GM19455 (cell line): ENCODE measurements around the gene RIPOR3.
"Not testable (repeated sequence)": the region's sequence is repeated elsewhere in the genome, so short reads cannot be mapped to it uniquely, and the experiment has no call there.

Experiments used
- ATAC-seq: cut with Tn5 transposase; IDR thresholded peaks from one replicate; pipeline ENCODE4 v1.9.1; 2021; ENCODE audit not compliant: unreplicated experiment

Gene RIPOR3

DNA sequence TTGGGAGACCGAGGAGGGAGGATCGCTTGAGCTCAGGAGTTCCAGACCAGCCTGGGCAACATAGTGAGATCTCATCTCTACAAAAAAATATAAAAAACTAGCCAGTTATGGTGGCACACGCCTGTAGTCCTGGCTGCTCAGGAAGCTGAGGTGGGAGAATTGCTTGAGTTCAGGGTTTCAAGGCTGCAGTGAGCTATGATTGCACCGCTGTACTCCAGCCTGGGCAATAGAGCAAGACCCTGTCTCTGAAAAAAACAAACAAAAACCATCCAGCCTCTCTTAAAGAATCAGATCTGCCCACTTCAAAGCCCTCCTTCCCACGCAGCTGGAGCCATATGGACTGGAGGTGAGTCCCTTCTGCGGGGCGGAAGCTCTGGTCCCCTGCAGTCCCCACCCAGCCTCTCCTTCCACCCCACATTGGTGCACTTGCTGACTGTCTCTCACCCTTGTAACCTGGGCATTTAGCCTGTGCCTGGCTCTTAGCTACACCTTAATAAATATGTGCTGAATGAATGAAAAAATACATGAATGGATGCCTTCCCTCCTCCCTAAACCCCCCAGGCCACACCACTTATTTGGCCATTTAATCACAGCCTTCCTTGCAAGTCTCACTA lies 32.9 kb upstream of the RIPOR3 start:
- no peak for ATAC-seq

DNA sequence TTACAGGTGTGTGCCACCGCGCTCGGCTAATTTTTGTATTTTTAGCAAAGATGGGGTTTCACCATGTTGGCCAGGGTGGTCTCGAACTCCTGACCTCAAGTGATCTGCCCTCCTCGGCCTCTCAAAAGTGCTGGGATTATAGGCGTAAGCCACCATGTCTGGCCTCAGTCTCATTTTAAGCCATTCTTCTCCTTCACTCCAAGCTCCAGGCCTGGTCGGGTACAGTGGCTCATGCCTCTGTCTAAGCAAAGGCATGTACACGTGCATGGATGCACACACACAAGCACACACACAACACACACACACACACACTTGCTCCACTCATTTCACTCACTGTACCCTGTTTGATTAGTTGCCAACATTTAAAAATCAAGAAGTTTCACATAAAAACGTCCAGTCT lies 32.3 kb upstream of the RIPOR3 start:
- ATAC-seq: no peak

- ATAC-seq: no peak
Measured at GRCh38 chr20:50722424-50723155, 31.2 kb upstream of the RIPOR3 start.

DNA sequence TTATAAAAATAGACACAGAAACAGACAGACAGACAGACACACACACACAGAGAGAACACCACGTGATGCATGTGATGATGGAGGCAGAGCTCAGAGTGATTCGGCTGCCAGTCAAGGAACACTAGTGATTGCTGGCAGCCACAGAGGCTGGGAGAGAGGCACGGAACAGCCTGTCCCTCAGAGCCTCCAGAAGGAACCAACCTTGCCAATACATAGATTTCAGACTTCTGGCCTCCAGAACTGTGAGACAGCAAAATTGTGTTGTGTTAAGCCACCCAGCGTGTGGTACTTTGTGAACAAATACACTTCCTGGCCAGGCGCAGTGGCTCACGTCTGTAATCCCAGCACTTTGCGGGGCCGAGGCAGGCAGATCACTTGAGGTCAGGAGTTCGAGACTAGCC lies 30.5 kb upstream of the RIPOR3 start:
- ATAC-seq: no peak

DNA sequence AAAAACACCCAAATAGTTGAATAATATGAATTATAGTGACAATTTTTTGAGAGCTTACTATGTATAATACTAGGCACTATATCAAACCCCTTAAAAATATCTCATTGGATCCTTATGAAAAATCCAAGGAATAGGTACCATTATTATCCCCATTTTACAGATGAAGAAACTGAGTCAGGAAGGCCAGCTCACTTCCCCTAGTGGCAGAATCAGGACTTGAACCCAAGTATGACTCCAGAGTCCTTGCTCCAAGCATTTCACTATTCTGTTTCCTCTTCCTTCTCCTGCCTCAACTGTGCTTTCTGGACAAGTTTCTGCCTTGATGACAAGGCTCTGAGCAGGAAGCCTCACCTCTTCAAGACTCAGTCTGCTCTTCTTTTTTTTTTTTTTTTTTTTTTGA lies 29.2 kb upstream of the RIPOR3 start:
- no peak for ATAC-seq

DNA sequence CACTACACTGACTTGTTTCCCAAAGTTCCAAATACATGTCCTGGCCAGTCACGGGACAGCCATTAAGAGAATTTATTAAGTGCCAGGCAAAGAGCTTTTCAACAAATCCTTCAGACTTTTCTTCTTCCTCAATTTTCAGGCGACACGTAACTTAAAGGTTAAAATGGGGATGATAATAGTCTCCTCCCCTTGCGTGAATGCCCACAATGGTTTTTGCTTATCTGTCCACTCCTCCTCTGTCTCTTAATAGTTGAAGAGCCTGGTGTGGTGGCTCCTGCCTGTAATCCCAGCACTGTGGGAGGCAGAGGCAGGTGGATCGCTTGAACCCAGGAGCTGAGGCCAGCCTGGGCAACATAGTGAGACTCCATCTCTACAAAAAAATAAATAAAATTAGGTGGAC lies 28.7 kb upstream of the RIPOR3 start:
- no peak for ATAC-seq

DNA sequence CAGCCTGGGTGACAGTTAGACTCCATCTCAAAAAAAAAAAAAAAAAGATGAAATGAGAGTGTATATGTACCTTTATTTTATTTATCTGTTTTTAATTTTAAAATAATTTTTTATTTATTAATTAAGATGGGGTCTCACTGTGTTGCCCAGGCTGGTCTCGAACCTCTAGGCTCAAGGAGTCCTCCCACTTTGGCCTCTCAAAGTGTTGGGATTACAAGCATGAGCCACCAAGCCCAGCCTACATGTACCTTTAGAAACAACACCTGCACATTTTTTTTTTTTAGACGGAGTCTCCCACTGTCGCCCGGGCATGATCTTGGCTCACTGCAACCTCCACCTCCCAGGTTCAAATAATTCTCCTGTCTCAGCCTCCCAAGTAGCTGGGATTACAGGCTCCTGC lies 28.0 kb upstream of the RIPOR3 start:
- ATAC-seq: no peak

GRCh38 chr20:50717974-50718761 lies 26.8 kb upstream of the RIPOR3 start:
- ATAC-seq: no peak

DNA sequence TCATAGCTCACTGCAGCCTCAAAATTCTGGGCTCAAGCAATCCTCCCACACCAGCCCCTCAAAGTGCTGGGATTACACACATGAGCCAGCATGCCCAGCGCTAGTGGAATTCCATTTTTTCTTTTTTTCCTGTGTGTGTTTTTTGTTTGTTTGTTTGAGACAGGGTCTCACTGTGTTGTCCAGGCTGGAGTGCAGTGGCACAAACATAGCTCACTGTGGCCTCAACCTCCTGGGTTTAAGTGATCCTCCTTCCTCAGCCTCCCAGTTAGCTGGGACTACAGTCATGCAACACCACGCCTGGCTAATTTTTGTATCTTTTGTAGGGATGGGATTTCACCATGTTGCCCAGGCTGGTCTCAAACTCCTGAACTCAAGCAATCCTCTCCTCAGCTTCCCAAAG lies 26.0 kb upstream of the RIPOR3 start:
- no peak for ATAC-seq

DNA sequence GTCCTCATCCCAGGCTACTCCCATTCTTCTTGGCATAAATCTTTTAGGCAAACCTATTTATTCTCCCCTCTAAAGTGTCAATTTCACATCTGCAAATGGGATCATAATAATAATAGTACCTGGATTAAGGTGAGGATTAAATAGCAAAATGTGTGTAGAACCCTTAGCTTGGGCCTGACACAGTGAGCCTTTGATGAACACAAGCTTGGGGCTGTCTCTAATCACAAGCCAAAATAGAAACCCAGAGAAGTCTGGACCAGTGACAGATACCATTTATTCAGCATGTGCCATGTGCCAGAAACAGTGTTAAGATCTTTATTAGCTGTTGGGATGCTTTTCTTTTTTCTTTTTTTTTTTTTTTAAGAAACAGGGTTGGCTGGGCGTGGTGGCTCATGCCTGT lies 25.2 kb upstream of the RIPOR3 start:
- ATAC-seq: no peak

DNA sequence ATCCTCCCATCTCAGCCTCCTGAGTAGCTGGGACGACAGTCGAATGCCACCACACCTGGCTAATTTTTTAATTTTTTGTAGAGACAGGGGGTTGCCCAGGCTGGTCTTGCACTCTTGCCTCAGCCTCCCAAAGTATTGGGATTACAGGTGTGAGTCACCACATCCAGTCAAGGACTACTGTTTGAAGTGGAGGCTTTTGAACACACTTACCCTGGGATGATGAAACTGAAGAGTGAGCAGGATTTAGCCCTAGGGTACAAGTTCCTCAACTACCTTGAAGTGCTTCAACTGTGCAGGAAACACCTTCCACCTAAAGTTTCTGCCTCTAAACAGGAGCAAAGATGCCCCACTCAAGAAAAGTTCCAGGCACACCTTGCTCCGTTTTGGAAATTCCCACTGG lies 24.4 kb upstream of the RIPOR3 start:
- ATAC-seq: no peak

GRCh38 chr20:50714426-50714825 lies 23.1 kb upstream of the RIPOR3 start:
- ATAC-seq: not testable (repeated sequence)

DNA sequence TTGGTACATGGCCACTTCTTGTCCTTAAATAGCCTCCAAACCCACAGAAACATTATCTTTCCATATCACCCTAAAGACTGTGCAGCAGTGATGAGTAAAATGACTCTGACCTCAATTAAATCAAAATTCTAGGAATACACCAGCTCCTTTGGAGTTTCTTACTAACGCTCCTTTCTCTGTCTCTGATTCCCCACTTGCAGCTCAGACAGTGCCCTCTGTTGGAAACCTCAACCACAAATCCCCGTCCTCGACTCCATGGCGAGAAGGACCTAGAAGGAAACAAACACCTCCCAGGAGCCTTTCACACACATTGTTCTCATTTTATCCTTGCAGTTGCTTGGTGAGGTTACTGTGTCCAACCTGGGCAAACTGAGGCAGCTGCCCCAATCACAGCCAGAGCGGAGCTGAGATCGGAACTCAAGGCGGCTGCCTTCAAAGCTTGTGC lies 22.3 kb upstream of the RIPOR3 start:
- ATAC-seq: no peak

- ATAC-seq: no peak
Measured at GRCh38 chr20:50712771-50713656, 21.7 kb upstream of the RIPOR3 start.

- no peak for ATAC-seq
Measured at GRCh38 chr20:50711113-50711825, 19.9 kb upstream of the RIPOR3 start.

GRCh38 chr20:50710492-50711063 lies 19.2 kb upstream of the RIPOR3 start:
- no peak for ATAC-seq

- ATAC-seq: no peak
Measured at GRCh38 chr20:50709636-50709973, 18.3 kb upstream of the RIPOR3 start.

GRCh38 chr20:50708845-50709635 lies 17.7 kb upstream of the RIPOR3 start:
- ATAC-seq: no peak

DNA sequence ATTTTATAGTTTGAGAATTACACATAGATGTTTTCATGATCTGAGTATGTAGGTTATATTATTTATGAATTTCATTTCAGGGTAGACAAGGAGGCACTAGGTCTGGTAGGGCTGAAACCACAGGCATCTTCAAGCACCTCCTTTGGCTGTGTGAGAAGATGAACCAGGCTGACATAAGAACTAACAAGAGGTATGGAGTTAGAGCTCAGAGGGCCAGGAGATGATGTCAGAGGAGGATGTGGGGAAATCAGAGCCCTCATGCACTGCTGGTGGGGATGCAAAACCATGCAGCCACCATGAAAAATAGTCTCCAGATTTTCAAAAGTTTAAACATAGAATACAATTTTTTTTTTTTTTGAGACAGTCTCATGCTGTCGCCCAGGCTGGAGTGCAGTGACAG lies 13.6 kb upstream of the RIPOR3 start:
- ATAC-seq: no peak
